ENCODE results near the gene TLR4.

The TLR4 gene

DNA sequence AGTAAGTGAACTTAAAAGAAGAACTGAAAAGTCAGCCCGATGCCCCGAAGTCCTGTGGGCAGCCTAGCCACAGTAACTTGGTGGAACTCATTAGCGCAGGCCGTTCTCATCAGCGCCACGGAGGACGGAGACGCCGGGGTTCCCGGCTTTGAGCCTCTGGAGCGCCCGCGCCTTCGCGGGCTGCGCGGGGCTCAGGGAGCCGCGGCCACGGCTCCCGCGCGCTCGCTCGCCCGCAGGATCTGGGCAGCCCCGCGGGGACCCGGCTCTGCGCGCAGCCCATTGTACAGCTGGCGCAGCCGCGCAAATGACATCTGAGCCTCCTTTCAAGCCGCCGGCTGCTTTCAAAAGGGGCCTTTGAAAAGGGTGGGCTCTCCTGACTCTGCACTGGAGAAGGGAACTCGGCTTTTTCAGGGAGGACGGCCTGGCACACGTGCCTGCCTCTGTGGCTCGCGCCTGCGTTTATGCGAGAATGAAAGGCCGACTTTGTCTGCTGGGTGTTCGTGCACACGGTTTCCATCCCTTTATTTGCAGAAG lies 40.7 kb downstream of the TLR4 start:
- DNase-seq (ENCODE audit: low read depth): peak; percentile 29

DNA sequence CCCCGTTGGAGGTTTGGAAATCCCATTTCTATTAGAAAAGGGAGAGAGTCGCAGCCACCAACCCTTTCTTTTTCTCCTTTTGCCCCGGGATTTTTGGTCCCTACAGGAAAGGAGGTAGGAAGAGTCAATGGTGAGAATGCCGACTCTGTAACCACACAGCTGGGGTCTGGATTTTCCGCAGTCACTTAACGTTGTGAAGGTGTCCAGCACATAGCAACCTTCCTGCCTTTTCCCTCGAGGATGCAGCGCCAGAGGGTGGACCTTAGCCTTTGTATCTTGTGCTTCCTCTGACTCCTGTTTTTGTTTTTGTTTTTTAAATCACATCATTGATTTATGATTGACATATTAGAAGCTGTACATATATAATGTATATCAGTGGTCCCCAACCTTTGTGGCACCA lies 41.4 kb downstream of the TLR4 start:
- DNase-seq (ENCODE audit: low read depth): no peak

DNA sequence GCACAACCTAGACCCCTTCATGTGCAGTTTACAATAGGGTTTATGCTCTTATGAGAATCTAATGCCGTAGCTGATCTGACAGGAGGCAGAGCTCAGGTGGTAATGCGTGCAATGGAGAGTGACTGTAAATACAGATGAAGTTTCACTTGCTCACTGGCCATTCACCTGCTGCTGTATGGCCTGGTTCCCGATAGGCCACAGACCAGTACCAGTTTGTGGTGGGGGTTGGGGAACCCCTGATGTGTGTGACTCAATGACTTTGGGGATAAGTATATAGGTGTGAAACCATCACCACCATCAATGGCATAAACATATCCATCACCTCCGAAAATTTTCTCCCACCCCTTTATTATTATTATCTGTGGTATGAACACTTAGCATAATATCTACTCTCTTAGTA lies 42.1 kb downstream of the TLR4 start:
- no peak for DNase-seq (ENCODE audit: low read depth)

DNA sequence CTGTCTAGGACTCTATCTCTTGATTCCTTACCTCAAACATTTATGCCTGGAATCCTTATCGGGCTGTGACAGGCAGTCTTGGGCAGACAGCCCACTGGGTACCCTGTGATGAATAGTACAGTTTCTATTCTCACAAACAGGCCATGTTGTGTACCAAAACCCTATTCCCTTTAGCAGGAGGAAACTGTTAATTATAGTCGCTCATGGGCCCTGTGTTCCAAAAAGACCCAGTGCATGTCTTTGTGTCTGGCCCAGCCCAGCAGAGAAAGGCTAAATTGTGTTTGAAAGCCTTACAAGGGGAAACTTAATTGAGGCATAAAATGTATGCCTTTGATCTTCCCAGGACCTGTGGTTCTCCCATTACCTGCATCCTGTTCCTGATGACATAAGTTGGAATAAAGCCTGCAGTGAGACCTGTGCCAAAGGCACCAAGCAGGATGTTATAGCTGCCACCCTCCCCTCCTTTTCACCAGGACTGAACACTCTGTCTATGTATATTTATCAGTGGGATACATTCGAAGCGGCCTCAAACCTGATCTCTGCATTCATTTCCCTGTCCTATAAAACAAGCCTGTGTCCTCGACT lies 43.3 kb downstream of the TLR4 start:
- no peak for DNase-seq (ENCODE audit: low read depth)

DNA sequence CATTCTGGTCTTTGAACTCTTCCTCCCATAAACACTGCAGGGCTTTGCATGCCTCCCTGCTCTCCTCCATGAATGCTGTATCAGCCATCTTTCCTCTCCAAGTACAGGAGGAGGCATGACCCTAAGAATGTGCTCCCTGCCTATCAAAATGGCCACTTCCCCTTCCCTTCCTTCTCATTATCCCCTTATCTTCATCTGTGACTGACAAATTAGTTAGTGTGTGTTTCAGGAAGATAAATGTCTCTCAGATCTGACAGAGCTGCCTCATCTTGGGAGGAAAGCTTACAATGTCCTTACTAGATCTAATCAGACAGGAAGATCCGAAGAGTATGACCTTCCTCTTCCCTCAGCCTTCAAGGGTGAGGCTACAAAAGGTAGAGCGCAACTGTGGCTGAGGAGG lies 46.2 kb downstream of the TLR4 start:
- no peak for DNase-seq (ENCODE audit: low read depth)

DNA sequence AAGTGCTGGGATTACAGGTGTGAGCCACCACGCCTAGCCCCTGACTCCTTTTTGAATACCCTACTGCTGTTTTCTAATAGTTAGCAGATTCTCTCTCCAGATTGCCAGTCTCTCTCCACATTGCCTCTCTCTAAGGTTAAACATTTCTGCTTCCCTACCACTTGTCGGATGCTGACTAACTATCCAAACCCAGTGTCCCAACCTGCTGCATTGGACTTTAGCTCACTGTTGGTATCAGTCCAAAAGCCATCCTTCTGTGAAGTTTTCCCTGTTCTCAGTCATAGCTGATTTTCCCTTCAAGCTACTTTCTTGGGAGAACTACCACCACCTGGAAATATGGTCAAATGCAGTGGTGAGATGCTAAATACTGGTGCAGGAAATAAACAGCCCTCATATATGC lies 48.7 kb downstream of the TLR4 start:
- no peak for DNase-seq (ENCODE audit: low read depth)

DNA sequence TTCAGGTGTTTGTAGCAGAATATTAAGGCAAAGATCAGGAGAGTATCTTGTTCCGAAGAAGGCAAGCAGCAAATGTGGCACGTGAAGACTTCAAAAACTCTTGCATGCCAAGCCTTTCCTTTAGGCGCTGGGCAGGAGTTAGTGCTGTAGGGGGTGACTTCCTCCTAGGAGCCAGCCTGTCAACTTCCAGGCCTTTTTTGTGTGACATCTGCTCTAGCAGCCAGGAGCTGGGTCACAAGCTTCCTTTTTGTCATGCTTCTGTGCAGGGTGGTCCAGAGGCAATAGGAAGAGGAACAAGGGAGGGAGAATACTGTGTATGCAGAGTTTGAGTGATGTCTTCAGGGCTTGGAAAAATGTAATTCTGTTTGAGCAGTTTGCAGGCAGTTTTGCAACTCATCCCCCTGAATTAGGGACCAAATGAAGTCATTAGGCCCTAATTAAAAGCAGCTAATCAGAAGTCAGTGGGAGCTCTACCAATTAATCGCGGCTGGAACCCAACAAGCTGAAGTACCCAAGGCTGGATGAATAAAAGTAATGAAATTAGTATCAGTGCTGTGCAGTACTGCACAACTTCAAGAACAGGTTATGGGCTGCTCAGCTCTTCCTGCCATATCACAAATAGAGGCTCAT lies 53.5 kb downstream of the TLR4 start:
- DNase-seq (ENCODE audit: low read depth): no peak

DNA sequence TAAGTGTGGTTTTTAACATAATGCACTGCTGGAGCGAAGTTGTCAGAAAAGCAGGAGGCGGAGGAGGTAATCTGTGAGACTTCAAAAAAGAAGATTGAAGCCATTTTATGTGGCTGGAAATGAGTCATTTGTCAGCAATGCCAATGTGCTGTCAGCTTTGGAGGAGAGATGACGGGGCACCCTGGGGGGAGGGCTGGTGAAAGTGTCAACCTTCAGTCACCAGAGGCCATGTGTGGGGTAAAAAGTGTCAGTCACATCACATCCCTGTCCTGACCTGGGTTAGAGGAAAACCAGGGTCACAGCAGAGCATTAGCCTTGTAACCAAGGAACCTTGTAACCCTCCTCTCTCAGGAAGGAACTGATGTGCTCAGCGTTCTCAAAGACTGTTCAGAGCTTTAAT lies 59.1 kb downstream of the TLR4 start:
- peak; percentile 87 for DNase-seq (ENCODE audit: low read depth)

DNA sequence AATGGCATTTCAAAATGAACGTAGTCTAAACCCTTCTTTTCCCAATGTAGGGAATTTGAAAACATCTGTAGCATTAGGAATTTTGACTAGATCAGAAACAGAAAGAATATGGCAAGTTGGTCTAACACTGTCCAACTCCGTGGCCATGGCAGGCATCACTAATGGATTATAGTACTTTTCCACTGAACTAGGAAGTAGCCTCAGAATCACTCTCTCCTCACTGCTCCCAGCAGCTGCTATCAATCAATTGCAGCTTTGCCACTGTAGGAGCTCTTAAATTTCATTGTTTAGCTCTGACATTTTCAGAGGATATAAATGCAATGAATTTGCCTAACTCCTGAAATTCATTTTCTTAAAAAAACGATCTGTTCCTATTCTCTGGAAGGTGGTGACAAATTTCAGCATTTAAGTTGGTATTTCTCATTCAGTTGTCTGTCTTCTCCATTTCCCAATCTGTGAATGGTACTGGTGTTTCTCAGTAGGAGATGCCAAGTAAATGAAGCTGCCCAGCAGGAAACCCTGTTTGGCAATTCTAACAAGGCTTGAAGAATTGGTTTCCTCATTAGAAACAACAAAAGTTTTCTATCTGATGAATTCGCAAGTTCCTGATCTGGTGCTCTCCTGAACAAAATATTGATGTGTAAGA lies 64.7 kb downstream of the TLR4 start:
- no peak for DNase-seq (ENCODE audit: low read depth)

DNA sequence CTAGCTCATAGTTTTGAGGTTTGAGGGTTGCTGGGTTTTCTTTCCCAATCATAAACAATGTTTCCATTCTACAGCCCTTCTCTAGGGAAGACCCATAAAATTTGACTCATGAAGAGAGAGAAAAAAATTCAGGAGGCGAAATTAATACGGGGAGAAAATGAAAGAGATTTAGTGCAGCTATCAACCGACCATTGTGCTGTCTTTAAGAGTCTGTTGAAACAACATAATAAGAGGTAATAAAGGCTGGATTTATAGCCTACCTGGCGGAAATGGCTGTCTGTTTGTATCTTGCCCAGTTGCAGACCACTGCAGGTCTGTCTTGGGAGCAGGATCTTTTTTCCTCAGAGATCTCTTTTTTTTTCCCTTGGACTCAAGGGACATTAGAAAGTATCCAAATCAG lies 66.9 kb downstream of the TLR4 start:
- no peak for DNase-seq (ENCODE audit: low read depth)

DNA sequence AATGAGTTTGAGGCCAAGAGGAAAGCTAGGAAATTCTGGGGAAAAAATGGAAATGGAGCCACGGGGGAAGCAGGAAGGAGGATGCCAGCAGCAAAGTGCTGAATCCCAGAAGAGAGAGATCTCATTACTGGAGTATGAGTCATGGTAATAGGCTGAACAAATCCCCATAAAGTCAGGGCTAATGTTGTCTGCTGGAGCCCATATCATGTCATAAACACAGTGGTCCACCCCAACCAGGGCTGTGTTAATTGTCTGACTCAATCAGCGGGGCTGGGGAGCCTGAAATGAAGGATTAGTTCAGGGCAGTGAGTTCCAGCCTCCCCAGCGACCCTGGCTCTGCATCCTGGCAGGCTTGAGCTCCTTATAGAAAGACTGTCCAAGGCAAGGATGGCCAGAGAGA lies 68.8 kb downstream of the TLR4 start:
- DNase-seq (ENCODE audit: low read depth): peak; percentile 94
